GM12875 (cell line): ENCODE measurements around the gene PLBD2.

Source experiments
- H3K4me3 ChIP-seq: one replicate; pipeline ENCODE4 v1.5.1; 2011; ENCODE audit warnings: low read depth, low read length, control low read depth
- TF ChIP-seq, protein P1 (sequence below): IDR thresholded peaks from 2 replicates; pipeline ENCODE4 v1.5.1; 2011; ENCODE audit warnings: low read depth, mild to moderate bottlenecking, control low read depth, inconsistent platforms, low read length, moderate library complexity, borderline replicate concordance; ENCODE audit not compliant: insufficient read depth

The PLBD2 gene

DNA sequence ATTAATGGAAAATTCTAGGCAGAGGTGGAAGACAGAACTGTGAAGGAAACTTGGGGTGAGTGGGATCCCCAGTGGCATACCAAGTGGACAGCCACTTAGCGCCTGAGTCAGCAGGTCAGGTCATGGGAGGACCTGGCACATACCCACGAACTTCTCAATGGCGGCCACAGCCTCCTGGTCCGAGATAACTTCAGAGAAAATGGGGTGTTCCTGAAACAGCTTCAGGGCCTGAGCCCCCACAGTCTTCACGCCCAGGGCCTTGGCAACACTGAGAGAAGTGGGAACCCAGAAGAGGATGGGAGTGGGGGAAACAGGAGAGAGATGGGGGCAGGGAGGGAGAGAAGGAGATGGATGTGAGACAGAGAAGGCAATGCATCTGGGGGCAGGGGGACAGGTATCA, 35.4 kb downstream of the PLBD2 start:
- TF ChIP-seq, protein P1, sequence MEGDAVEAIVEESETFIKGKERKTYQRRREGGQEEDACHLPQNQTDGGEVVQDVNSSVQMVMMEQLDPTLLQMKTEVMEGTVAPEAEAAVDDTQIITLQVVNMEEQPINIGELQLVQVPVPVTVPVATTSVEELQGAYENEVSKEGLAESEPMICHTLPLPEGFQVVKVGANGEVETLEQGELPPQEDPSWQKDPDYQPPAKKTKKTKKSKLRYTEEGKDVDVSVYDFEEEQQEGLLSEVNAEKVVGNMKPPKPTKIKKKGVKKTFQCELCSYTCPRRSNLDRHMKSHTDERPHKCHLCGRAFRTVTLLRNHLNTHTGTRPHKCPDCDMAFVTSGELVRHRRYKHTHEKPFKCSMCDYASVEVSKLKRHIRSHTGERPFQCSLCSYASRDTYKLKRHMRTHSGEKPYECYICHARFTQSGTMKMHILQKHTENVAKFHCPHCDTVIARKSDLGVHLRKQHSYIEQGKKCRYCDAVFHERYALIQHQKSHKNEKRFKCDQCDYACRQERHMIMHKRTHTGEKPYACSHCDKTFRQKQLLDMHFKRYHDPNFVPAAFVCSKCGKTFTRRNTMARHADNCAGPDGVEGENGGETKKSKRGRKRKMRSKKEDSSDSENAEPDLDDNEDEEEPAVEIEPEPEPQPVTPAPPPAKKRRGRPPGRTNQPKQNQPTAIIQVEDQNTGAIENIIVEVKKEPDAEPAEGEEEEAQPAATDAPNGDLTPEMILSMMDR: no peak
- no peak overlapping the region for H3K4me3 ChIP-seq

DNA sequence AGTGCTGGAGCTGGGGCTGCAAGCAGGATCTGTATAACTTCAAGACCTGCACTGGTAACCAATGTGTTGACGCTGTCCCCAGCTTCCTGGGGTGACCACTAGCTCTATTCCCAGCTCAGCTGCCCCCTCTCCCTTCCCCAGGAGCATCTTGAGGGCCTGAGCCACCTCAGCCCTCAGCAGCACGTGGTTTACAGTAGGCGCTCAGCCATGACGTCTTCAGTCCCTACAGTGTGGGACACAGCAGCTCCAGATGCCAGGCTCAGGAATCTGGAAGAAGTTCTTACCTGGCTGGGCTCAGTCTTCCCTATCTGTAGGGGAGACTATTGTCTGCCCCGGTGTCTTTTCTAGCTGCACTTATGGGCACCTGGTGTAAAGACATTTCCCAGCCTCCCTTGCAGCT, 36.7 kb downstream of the PLBD2 start:
- TF ChIP-seq, protein P1: no peak
- no peak overlapping the region for H3K4me3 ChIP-seq

DNA sequence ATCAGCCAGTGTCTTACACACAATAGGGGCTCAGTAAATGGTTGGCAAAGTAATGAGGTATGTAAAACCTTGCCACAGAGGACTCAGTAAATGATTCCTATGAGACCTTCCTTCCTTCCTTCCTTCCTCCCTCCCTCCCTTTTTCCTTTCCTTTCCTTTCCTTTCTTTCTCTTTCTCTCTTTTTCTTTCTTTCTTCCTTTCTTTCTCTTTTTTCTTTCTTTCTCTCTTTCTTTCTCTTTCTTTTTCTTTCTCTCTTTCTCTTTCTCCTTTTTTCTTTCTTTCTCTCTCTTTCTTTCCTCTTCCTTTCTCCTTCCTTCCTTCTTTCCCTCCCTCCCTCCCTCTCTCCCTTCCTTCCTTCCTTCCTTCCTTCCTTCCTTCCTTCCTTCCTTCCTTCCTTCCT, 37.8 kb downstream of the PLBD2 start:
- no peak overlapping the region for H3K4me3 ChIP-seq
- TF ChIP-seq, protein P1: no peak

DNA sequence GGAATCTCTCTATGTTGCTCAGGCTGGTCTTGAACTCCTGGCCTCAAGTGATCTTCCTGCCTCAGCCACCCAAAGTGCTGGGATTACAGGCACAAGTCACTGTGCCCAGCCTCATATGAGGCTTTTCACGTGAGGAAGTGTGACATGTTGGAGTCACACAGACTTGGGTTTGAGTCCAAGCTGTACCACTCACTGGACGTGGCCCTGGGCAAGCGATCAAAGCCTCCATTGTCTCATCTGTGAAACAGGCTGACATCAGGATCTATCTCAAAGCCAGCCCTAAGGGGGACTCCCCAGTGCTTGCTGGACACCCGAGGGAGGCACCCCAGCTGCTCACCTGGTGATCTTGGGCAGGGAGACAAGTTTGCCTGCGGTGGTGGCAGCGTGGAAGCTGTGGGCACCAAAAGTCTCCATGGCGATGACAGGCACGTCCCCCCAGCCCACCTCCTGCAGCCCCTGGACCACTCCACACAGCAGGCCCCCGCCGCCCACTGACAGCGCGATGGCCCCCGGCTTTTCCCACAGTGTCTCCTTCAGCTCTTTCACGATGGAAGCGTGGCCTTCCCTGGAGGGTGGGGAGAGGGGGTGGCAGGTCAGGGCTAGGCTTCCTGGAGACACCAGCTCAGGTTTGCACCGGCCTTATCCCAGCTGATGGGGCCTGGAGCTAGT, 38.6 kb downstream of the PLBD2 start:
- TF ChIP-seq, protein P1: no peak
- no peak overlapping the region for H3K4me3 ChIP-seq

DNA sequence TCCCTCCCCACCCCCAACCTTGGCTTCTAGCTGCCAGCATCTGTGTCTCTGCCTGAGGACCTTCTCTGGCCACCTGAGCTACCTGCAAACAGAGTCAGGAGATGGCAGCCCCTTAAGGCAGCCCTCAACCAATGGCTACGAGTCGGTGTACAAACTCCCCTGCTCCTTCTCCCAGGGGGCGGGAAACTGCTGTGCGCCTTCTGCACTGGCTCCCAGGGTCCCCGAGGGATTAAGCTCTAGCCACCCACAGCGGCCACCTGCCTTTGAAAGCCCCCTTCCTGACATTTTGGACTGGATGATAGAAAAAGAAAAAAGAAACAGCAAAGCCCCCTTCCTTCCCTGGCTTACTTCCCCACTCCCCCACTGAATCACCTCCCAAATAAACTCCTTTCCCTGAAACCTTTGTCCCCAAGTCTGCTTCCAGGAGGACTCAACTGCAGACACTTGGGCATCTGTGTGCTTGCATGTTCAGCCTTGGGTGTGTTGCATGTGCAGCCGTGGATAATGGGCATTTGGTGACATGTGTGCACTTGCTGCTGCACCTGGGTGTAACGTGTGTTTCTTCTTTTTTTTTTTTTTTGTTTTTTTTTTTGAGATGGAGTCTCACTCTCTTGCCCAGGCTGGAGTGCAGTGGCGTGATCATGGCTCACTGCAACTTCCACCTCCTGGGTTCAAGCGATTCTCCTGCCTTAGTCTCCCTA, 39.3 kb downstream of the PLBD2 start:
- H3K4me3 ChIP-seq: no peak overlapping the region
- TF ChIP-seq, protein P1: no peak

DNA sequence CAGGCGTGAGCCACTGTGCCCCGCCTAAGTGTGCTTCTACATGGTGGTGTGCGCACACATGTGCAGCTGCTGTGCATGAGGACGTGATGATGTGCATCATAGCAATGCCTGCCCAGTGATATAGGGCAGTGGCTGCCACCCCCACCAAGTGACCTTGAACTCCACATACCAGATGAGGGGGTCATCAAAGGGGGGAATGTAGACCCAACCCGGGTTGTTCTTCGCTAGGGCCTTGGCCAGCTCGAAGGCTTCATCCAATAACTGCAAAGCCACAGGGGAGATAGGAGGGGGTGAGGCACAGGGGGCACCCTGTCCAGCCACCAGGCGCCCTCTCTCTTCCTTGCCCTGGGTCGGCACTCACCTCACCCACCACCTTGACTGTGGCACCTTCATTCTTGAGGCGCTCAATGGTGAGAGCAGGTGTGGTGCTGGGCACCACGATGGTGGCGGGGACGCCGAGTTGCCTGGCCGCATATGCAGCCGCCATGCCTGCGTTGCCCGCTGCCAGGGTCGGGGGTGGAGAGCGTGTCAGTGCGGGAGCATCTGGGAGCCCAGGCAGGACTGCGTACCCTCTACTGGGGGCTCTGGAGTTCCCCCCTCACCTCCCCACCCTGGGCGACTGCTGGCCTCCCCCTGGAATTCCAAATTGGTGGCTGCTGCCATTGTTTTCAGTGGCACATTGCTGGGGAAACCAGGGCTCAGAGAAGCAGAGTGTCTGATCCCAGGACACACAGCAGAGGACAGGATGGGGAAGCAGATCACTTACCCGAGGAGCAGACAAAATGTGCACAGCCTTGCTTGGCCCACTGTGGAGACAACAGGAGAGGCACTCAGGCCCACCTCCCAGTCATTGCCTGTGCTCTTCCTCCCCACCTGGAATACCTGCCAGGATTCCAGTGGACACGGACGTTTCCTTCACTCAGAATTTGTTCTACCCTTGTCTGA, 40.2 kb downstream of the PLBD2 start:
- H3K4me3 ChIP-seq: no peak overlapping the region
- TF ChIP-seq, protein P1: no peak
